DOHH2 (cell line): ENCODE data around the gene ST6GALNAC1.

Experiments
- H3F3A ChIP-seq: fragments of 200-600 bp; sonication (generic), shearing (Covaris generic); 2 replicates; pipeline ENCODE4 v1.6.0; 2016; ENCODE audit warnings: antibody characterized with exemption, mild to moderate bottlenecking; ENCODE audit not compliant: control insufficient read depth, insufficient read depth
- H3K27ac ChIP-seq: fragments of 200-600 bp; sonication (generic); 2 replicates; pipeline ENCODE4 v1.5.1; 2014; ENCODE audit warnings: low read depth, mild to moderate bottlenecking, low read length, moderate library complexity
- H3K27me3 ChIP-seq: fragments of 200-600 bp; sonication (generic); 2 replicates; pipeline ENCODE4 v1.6.1; 2014; ENCODE audit warnings: mild to moderate bottlenecking, low read length, mixed read lengths; ENCODE audit not compliant: control insufficient read depth
- H3K36me3 ChIP-seq: fragments of 200-600 bp; sonication (generic); 2 replicates; pipeline ENCODE4 v1.6.1; 2014; ENCODE audit warnings: mild to moderate bottlenecking, low read length, moderate library complexity, mixed read lengths; ENCODE audit not compliant: control insufficient read depth
- H3K4me1 ChIP-seq: fragments of 200-600 bp; sonication (generic); 2 replicates; pipeline ENCODE4 v1.6.1; 2014; ENCODE audit warnings: mild to moderate bottlenecking, low read length, mixed read lengths; ENCODE audit not compliant: control insufficient read depth
- H3K4me2 ChIP-seq: fragments of 200-600 bp; sonication (generic); 2 replicates; pipeline ENCODE4 v1.6.0; 2014; ENCODE audit warnings: mild to moderate bottlenecking, low read length, moderate library complexity
- H3K4me3 ChIP-seq: fragments of 200-600 bp; sonication (generic); 2 replicates; pipeline ENCODE4 v1.5.1; 2014; ENCODE audit warnings: mild to moderate bottlenecking, low read length, mixed read lengths
- H3K79me2 ChIP-seq: fragments of 200-600 bp; sonication (generic); 2 replicates; pipeline ENCODE4 v1.6.1; 2014; ENCODE audit warnings: mild to moderate bottlenecking, low read length, mixed read lengths; ENCODE audit not compliant: control insufficient read depth
- H3K9me2 ChIP-seq: fragments of 200-600 bp; sonication (generic); replicated peaks from 2 replicates; pipeline ENCODE4 v1.6.1; 2014; ENCODE audit warnings: mild to moderate bottlenecking, low read length, mixed read lengths; ENCODE audit not compliant: control insufficient read depth
- H3K9me3 ChIP-seq: fragments of 200-600 bp; sonication (generic); 2 replicates; pipeline ENCODE4 v1.6.1; 2014; ENCODE audit warnings: antibody characterized with exemption, low read length, mixed read lengths; ENCODE audit not compliant: control insufficient read depth, insufficient read depth
- H4K20me1 ChIP-seq: fragments of 200-600 bp; sonication (generic); 2 replicates; pipeline ENCODE4 v1.6.0; 2014; ENCODE audit warnings: low read depth, mild to moderate bottlenecking, antibody characterized with exemption, low read length, moderate library complexity; ENCODE audit not compliant: control insufficient read depth, insufficient read depth
- CTCF ChIP-seq: fragments of 200-600 bp; sonication (generic); IDR thresholded peaks from one replicate; pipeline ENCODE4 v1.5.1; 2014; ENCODE audit warnings: antibody characterized with exemption, mild to moderate bottlenecking, low read depth, low read length; ENCODE audit not compliant: poor library complexity, severe bottlenecking
- EZH2phosphoT487 ChIP-seq: fragments of 200-600 bp; sonication (generic); IDR thresholded peaks from 2 replicates; pipeline ENCODE4 v1.6.1; 2017; ENCODE audit warnings: borderline replicate concordance, mild to moderate bottlenecking, antibody characterized with exemption, low read length, moderate library complexity, mixed read lengths

ST6GALNAC1 gene

DNA sequence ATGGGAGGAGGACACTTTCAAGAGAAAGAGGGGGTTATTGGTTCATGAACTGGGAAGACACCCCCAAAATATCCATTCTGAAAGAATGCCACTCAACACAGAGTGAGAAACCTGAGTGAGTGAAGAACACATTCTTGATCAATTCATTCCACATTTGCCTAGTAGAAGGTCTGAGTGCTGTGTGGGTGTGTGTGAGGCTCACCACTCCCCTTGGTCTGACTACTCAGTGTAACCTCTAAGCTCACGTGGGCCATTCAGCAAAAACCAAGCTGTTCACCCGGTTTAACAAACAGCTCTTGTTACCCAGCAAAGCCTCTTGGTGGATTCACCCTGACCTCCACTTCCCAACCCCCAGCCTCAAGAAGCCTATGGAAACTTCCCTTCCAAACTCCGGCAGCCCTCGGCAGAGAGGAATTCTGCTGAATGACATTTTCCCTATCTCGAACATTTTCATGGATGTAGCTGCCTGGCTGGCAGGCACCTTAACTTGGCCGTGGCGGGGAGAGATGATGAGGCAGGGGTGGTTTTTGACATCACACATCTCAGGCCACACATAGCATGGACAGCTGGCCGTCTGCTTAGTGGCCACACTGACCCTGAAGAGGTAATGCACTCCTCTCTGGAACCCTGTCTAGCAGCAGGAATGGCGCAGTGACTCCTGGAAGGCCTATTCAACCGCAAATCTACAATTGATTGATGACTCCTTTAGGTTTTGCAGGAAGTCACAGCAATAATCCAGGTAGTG, 11.6 kb downstream of the ST6GALNAC1 start:
- no peaks in the 10 kb centered on the region for H3K9me2 ChIP-seq
- TF ChIP-seq CTCF (no peak), EZH2phosphoT487 (no peak)
- peaks cover 15% of the 10 kb centered on the region for H3K27me3 ChIP-seq
- H3K4me1 ChIP-seq: no peaks in the 10 kb centered on the region
- no peak overlapping the region for H3K4me2 ChIP-seq
- H3K79me2 ChIP-seq: no peaks in the 10 kb centered on the region
- H3K36me3 ChIP-seq: no peaks in the 10 kb centered on the region
- H3F3A ChIP-seq: no peaks in the 10 kb centered on the region
- no peaks in the 10 kb centered on the region for H3K9me3 ChIP-seq
- no peak overlapping the region for H3K4me3 ChIP-seq
- no peaks in the 10 kb centered on the region for H4K20me1 ChIP-seq
- no peak overlapping the region for H3K27ac ChIP-seq

GRCh38 chr17:76630151-76630550, 13.4 kb downstream of the ST6GALNAC1 start:
- Histone ChIP-seq H3K9me3 (no peaks in the 10 kb centered on the region), H3K4me2 (no peak overlapping the region), H3K36me3 (no peaks in the 10 kb centered on the region), H3K27ac (no peak overlapping the region), H3F3A (no peaks in the 10 kb centered on the region), H3K4me3 (no peak overlapping the region), H3K79me2 (no peaks in the 10 kb centered on the region), H4K20me1 (no peaks in the 10 kb centered on the region), H3K4me1 (no peaks in the 10 kb centered on the region), H3K27me3 (peaks cover 15% of the 10 kb centered on the region), H3K9me2 (no peaks in the 10 kb centered on the region)
- TF ChIP-seq EZH2phosphoT487 (no peak), CTCF (no peak)

DNA sequence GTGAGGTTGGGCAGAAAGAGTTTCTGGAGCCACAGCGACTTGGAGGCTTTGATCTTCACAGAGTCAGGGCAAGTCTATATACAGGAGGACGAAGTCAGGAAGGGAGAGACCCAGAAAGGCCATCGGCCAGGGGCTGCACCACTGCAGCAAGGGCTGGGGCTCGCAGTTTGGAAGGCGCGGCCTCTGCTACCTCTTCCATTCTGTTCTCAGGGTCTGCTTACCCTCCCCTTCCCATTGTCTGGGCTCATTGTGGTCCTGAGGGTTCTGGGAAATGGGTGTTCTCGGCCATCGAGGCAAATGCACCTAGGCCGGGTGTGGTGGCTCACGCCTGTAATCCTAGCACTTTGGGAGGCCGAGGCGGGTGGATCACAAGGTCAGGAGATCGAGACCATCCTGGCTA, 16.0 kb downstream of the ST6GALNAC1 start:
- H4K20me1 ChIP-seq: no peaks in the 10 kb centered on the region
- TF ChIP-seq EZH2phosphoT487: no peak
- H3K4me2 ChIP-seq: no peak overlapping the region

GRCh38 chr17:76626442-76626841, 17.1 kb downstream of the ST6GALNAC1 start:
- no peaks in the 10 kb centered on the region for H4K20me1 ChIP-seq
- TF ChIP-seq CTCF (no peak), EZH2phosphoT487 (no peak)
- H3K4me2 ChIP-seq: no peak overlapping the region
- no peak overlapping the region for H3K4me3 ChIP-seq
- no peaks in the 10 kb centered on the region for H3K79me2 ChIP-seq
- H3K27ac ChIP-seq: no peak overlapping the region
- no peaks in the 10 kb centered on the region for H3K36me3 ChIP-seq
- no peaks in the 10 kb centered on the region for H3F3A ChIP-seq
- H3K4me1 ChIP-seq: no peaks in the 10 kb centered on the region
- H3K9me3 ChIP-seq: no peaks in the 10 kb centered on the region
- H3K9me2 ChIP-seq: no peaks in the 10 kb centered on the region
- peaks cover 25% of the 10 kb centered on the region for H3K27me3 ChIP-seq

More for the DNA sequence above, 16.0 kb downstream of the ST6GALNAC1 start:
- Histone ChIP-seq H3K9me3 (no peaks in the 10 kb centered on the region), H3K36me3 (no peaks in the 10 kb centered on the region), H3F3A (no peaks in the 10 kb centered on the region), H3K4me1 (no peaks in the 10 kb centered on the region), H3K79me2 (no peaks in the 10 kb centered on the region), H3K27me3 (peaks cover 25% of the 10 kb centered on the region), H3K4me3 (no peak overlapping the region), H3K9me2 (no peaks in the 10 kb centered on the region), H3K27ac (no peak overlapping the region)
